ENCODE data around the gene TRUB2.
"Not testable (repeated sequence)": the region's sequence is repeated elsewhere in the genome, so short reads cannot be mapped to it uniquely, and the experiment has no call there.

The TRUB2 gene

GRCh38 chr9:128297221-128297773, 24.9 kb downstream of the TRUB2 start:
- DNase-seq: no peak

- DNase-seq: no peak
These were observed 25.7 kb downstream of the TRUB2 start for GRCh38 chr9:128296340-128297220.

- DNase-seq: no peak
These were observed 28.1 kb downstream of the TRUB2 start for GRCh38 chr9:128294142-128294541.

- DNase-seq: no peak
These were observed 29.2 kb downstream of the TRUB2 start for GRCh38 chr9:128293091-128293490.

- no peak for DNase-seq
These were observed 30.2 kb downstream of the TRUB2 start for GRCh38 chr9:128292009-128292408.

- no peak for DNase-seq
These were observed 33.8 kb downstream of the TRUB2 start for GRCh38 chr9:128288273-128289004.

- DNase-seq: no peak
These were observed 35.8 kb downstream of the TRUB2 start for GRCh38 chr9:128286440-128286839.

GRCh38 chr9:128285033-128285784, 37.0 kb downstream of the TRUB2 start:
- DNase-seq: no peak

- DNase-seq: no peak
These were observed 39.7 kb downstream of the TRUB2 start for GRCh38 chr9:128282500-128282899.

GRCh38 chr9:128280084-128280622, 42.1 kb downstream of the TRUB2 start:
- no peak for DNase-seq

GRCh38 chr9:128279088-128280073, 42.9 kb downstream of the TRUB2 start:
- not testable (repeated sequence) for DNase-seq

- no peak for DNase-seq
These were observed 45.5 kb downstream of the TRUB2 start for GRCh38 chr9:128276574-128277270.

GRCh38 chr9:128276008-128276573, 46.2 kb downstream of the TRUB2 start, which contains the start of gene SWI5:
Gene SWI5 (plus strand): TSS chr9:128276276.
- peak; percentile 100 for DNase-seq

- peak; percentile 10 for DNase-seq
These were observed 46.8 kb downstream of the TRUB2 start, which contains the start of gene GOLGA2 for GRCh38 chr9:128275198-128276007. Gene GOLGA2 (minus strand): TSS chr9:128276007. CDS start chr9:128275976, 31 bp downstream.

- DNase-seq: no peak
These were observed 48.0 kb downstream of the TRUB2 start for GRCh38 chr9:128274245-128274644.

- DNase-seq: no peak
These were observed 50.7 kb downstream of the TRUB2 start for GRCh38 chr9:128271512-128271911.

- DNase-seq: no peak
These were observed 51.1 kb downstream of the TRUB2 start for GRCh38 chr9:128271112-128271511.

- DNase-seq: no peak
These were observed 55.2 kb downstream of the TRUB2 start for GRCh38 chr9:128266868-128267590.

All from T-helper 9 cell (primary cell).